ENCODE results near the gene CAPN11.

Gene CAPN11

GRCh38 chr6:44217332-44218143, 58.9 kb downstream of the CAPN11 start:
- DNase-seq, result no peak

- DNase-seq, result no peak
Observed at GRCh38 chr6:44219053-44219814, 60.6 kb downstream of the CAPN11 start.

GRCh38 chr6:44219815-44220784, 61.5 kb downstream of the CAPN11 start:
- DNase-seq, result no peak

- no peak for DNase-seq
Observed at GRCh38 chr6:44220913-44221290, 62.3 kb downstream of the CAPN11 start.

GRCh38 chr6:44221291-44221960, 62.8 kb downstream of the CAPN11 start:
- peak; percentile 71 for DNase-seq

- DNase-seq, result no peak
Observed at GRCh38 chr6:44221961-44222335, 63.3 kb downstream of the CAPN11 start.

- no peak for DNase-seq
Observed at GRCh38 chr6:44222486-44223318, 64.1 kb downstream of the CAPN11 start.

GRCh38 chr6:44223319-44224028, 64.9 kb downstream of the CAPN11 start, which contains the start of gene SLC29A1:
SLC29A1 (plus strand) TSS chr6:44223595; CDS start chr6:44227314, 3,719 bp downstream.
- DNase-seq, result peak; percentile 48

GRCh38 chr6:44224029-44224964, 65.7 kb downstream of the CAPN11 start:
- no peak for DNase-seq

- no peak for DNase-seq
Observed at GRCh38 chr6:44224965-44225305, 66.3 kb downstream of the CAPN11 start.

GRCh38 chr6:44225579-44226325, 67.1 kb downstream of the CAPN11 start:
- no peak for DNase-seq

- no peak for DNase-seq
Observed at GRCh38 chr6:44226368-44227147, 67.9 kb downstream of the CAPN11 start.

GRCh38 chr6:44227148-44227793, 68.7 kb downstream of the CAPN11 start:
- no peak for DNase-seq

- no peak for DNase-seq
Observed at GRCh38 chr6:44228031-44228430, 69.4 kb downstream of the CAPN11 start.

- no peak for DNase-seq
Observed at GRCh38 chr6:44228433-44228832, 69.8 kb downstream of the CAPN11 start.

GRCh38 chr6:44228836-44229235, 70.2 kb downstream of the CAPN11 start:
- DNase-seq, result no peak

- DNase-seq, result no peak
Observed at GRCh38 chr6:44229376-44230033, 70.9 kb downstream of the CAPN11 start.
